GM06990 (cell line): ENCODE measurements around the gene MIA2.
A peak's percentile ranks its signal among the peaks of the same experiment; 100 is the strongest.

Source experiments
- DNase-seq: peaks from one replicate; pipeline ENCODE4 v3.0.0-alpha.2; 2011; ENCODE audit not compliant: insufficient read length; ENCODE audit errors: extremely low read depth
- H3K27me3 ChIP-seq: replicated peaks from 2 replicates; pipeline ENCODE4 v1.6.0; 2011; ENCODE audit warnings: low read length; ENCODE audit not compliant: control insufficient read depth, insufficient read depth
- H3K36me3 ChIP-seq: 2 replicates; pipeline ENCODE4 v1.5.1; 2011; ENCODE audit warnings: low read length; ENCODE audit not compliant: control insufficient read depth, insufficient read depth
- H3K4me3 ChIP-seq: replicated peaks from 2 replicates; pipeline ENCODE4 v1.5.1; 2011; ENCODE audit warnings: low read depth, mild to moderate bottlenecking, control low read depth, low read length
- CTCF ChIP-seq: IDR thresholded peaks from 2 replicates; pipeline ENCODE4 v1.5.1; 2011; ENCODE audit warnings: low read length, control low read depth, mild to moderate bottlenecking, inconsistent platforms; ENCODE audit not compliant: insufficient read depth, poor library complexity, severe bottlenecking

MIA2 gene

GRCh38 chr14:39382463-39382862 is 148.7 kb downstream of the MIA2 start:
- no peak for TF ChIP-seq CTCF
- H3K4me3 ChIP-seq = no peak overlapping the region

GRCh38 chr14:39383026-39383660 is 149.4 kb downstream of the MIA2 start:
- peak; percentile 9 for DNase-seq
- Histone ChIP-seq H3K27me3 (no peaks in the 10 kb centered on the region), H3K4me3 (no peak overlapping the region), H3K36me3 (no peaks in the 10 kb centered on the region)
- TF ChIP-seq CTCF = no peak

More at GRCh38 chr14:39382463-39382862, 148.7 kb downstream of the MIA2 start:
- Histone ChIP-seq H3K36me3 (no peaks in the 10 kb centered on the region), H3K27me3 (no peaks in the 10 kb centered on the region)
- DNase-seq = no peak

- Histone ChIP-seq H3K27me3 (no peaks in the 10 kb centered on the region), H3K36me3 (no peaks in the 10 kb centered on the region), H3K4me3 (no peak overlapping the region)
- TF ChIP-seq CTCF = no peak
- DNase-seq = no peak
These were observed 150.0 kb downstream of the MIA2 start for GRCh38 chr14:39383741-39384140.

- H3K4me3 ChIP-seq = no peak overlapping the region
- no peaks in the 10 kb centered on the region for H3K27me3 ChIP-seq
- H3K36me3 ChIP-seq = no peaks in the 10 kb centered on the region
- no peak for TF ChIP-seq CTCF
- DNase-seq = no peak
These were observed 150.5 kb downstream of the MIA2 start for GRCh38 chr14:39384177-39384576.

- Histone ChIP-seq H3K4me3 (no peak overlapping the region), H3K36me3 (no peaks in the 10 kb centered on the region; the same call in none of the 2 replicates), H3K27me3 (no peaks in the 10 kb centered on the region)
- no peak for TF ChIP-seq CTCF
- DNase-seq = no peak
These were observed 159.6 kb downstream of the MIA2 start for GRCh38 chr14:39393289-39393688.
